GM18505 (cell line): Measurements from ENCODE around the gene KBTBD3.

Experiments
- ATAC-seq: cut with Tn5 transposase; IDR thresholded peaks from one replicate; pipeline ENCODE4 v1.9.1; 2021; ENCODE audit not compliant: unreplicated experiment
- POLR2A ChIP-seq: IDR thresholded peaks from 4 replicates; pipeline ENCODE4 v1.6.1; 2011; ENCODE audit warnings: borderline replicate concordance; ENCODE audit not compliant: insufficient read depth, insufficient read length; ENCODE audit errors: extremely low read depth

Gene KBTBD3, protein sequence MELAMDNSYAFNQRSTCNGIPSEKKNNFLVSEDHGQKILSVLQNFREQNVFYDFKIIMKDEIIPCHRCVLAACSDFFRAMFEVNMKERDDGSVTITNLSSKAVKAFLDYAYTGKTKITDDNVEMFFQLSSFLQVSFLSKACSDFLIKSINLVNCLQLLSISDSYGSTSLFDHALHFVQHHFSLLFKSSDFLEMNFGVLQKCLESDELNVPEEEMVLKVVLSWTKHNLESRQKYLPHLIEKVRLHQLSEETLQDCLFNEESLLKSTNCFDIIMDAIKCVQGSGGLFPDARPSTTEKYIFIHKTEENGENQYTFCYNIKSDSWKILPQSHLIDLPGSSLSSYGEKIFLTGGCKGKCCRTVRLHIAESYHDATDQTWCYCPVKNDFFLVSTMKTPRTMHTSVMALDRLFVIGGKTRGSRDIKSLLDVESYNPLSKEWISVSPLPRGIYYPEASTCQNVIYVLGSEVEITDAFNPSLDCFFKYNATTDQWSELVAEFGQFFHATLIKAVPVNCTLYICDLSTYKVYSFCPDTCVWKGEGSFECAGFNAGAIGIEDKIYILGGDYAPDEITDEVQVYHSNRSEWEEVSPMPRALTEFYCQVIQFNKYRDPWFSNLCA

GRCh38 chr11:106076919-106077608 is at the start of gene KBTBD3:
TSS of gene KBTBD3 (minus strand) at chr11:106077347. CDS start at chr11:106059097, 18,250 bp downstream.
- peak; percentile 68 for TF ChIP-seq POLR2A
- ATAC-seq: peak; percentile 94

- no peak for TF ChIP-seq POLR2A
- no peak for ATAC-seq
Observed at GRCh38 chr11:106121570-106122320, 44.6 kb upstream of the KBTBD3 start.

DNA sequence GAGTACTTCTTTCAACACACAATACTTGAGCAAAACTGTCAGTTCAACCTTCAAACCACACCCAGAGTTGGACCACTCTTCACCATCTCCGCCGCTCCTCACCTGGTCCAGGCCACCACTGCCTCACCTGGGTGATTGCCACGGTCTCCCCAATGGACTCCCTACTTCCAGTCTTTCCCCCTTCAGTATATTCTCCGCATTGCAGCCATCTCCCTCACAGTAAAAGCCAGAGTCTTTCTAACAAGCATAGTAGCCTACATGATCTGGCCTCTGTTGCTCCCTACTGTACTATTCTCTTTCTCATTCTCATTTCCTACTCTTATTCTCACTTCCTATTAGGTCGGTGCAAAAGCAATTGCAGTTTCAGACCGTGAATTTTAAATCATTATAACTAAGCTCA is 28.8 kb upstream of the KBTBD3 start:
- TF ChIP-seq POLR2A: no peak
- ATAC-seq: no peak

GRCh38 chr11:106101819-106102218 is 24.7 kb upstream of the KBTBD3 start:
- ATAC-seq: no peak
- TF ChIP-seq POLR2A: no peak

- TF ChIP-seq POLR2A: no peak
- no peak for ATAC-seq
Observed at GRCh38 chr11:106101370-106101769, 24.2 kb upstream of the KBTBD3 start.

- ATAC-seq: no peak
- TF ChIP-seq POLR2A: no peak
Observed at GRCh38 chr11:106098893-106099553, 21.9 kb upstream of the KBTBD3 start.

GRCh38 chr11:106092446-106092845 is 15.3 kb upstream of the KBTBD3 start:
- ATAC-seq: no peak
- no peak for TF ChIP-seq POLR2A

- ATAC-seq: peak; percentile 96
- TF ChIP-seq POLR2A: no peak
Observed at GRCh38 chr11:106091480-106092123, 14.5 kb upstream of the KBTBD3 start.

- no peak for ATAC-seq
- no peak for TF ChIP-seq POLR2A
Observed at GRCh38 chr11:106088896-106089295, 11.7 kb upstream of the KBTBD3 start.

DNA sequence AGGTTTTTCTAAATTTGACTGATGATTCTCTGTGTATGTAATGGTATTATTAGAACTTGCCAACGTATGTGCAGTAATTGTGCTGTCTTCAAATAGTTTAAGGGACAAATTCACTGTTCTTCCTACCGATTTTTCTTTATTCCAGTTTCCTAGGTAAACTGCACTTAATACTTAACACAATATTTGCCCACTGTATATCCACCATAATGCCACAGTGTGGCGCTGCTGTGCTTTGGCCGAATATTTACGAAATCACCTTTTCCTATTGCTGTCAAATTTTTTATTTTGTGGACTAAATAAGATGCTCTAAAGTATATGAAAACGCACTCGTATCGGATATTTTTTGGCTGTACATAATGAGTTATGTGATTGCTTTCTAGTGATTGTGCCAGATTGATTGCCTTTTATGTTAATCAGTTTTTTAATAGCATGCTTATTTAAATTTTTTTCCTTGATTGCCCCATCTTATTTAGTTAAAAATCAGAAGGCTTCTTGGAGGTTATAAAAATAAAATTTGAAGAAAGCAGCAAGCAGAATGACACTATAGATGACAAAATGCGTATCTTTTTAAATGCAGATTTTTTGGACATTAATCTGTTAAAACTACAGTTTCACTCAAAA is 10.8 kb upstream of the KBTBD3 start:
- TF ChIP-seq POLR2A: no peak
- no peak for ATAC-seq

GRCh38 chr11:106086850-106087249 is 9.7 kb upstream of the KBTBD3 start:
- TF ChIP-seq POLR2A: no peak

DNA sequence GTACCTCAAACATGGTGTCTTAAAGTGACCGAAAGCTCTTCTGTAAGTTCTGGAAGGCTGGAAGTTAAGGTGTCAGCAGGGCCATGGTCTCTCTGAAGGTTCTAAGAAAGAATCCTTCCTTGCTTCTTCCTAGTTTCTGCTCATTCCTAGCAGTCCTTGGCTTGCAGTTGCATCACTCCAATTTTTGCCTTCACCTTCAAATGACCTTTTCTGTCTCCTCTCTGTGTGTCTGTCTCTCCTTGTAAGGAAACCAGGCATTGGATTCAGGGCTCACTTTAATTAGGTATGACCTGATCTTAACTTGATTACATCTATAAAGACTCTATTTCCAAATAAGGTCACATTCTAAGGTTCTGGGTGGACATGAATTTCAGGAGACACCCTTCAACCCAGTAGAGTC is 9.0 kb upstream of the KBTBD3 start:
- ATAC-seq: no peak
- no peak for TF ChIP-seq POLR2A

More at GRCh38 chr11:106086850-106087249, 9.7 kb upstream of the KBTBD3 start:
- ATAC-seq: no peak

GRCh38 chr11:106082096-106082495 is 4.9 kb upstream of the KBTBD3 start:
- ATAC-seq: no peak
- no peak for TF ChIP-seq POLR2A
